ENCODE measurements around the gene PAF1. TPM values are rescaled to one million over a fixed set of nuclear protein-coding genes. Genes with fewer than 3 reads are reported as not detected.

Gene PAF1
- total and polyA plus RNA-seq, 2 of the 13 experiments (the other 11 are each of a cell fraction or from before 2014, with no cell fraction given), result 30.2 to 31.1 TPM

GRCh38 chr19:39377373-39378362 lies 13.2 kb downstream of the PAF1 start (continued):
- TF ChIP-seq PAXIP1 (CRISPR knock-in tag; conservative IDR thresholded peaks at IDR 0.05) (peak; percentile 62), ZBTB26 (CRISPR knock-in tag; IDR thresholded peaks at IDR 0.05; ENCODE audit: borderline replicate concordance) (peak; percentile 98), HNF4A (CRISPR knock-in tag; IDR thresholded peaks at IDR 0.05) (peak; percentile 69), ZNF33B (CRISPR knock-in tag; IDR thresholded peaks at IDR 0.05) (0 out of 2 replicates have a peak, but pooled peaks have one; percentile 45), ZBTB25 (CRISPR knock-in tag; IDR thresholded peaks at IDR 0.05) (no peak), ZNF563 (CRISPR knock-in tag; IDR thresholded peaks at IDR 0.05) (no peak), TFDP2 (CRISPR knock-in tag; IDR thresholded peaks at IDR 0.05) (no peak), NFIB (CRISPR knock-in tag; IDR thresholded peaks at IDR 0.05; ENCODE audit: borderline replicate concordance) (0 out of 2 replicates have a peak, but pooled peaks have one; percentile 54), ATF5 (CRISPR knock-in tag; IDR thresholded peaks at IDR 0.05; ENCODE audit: low read depth) (no peak), ZSCAN25 (CRISPR knock-in tag; IDR thresholded peaks at IDR 0.05) (no peak), BCL3 (CRISPR knock-in tag; IDR thresholded peaks at IDR 0.05) (no peak), ZFP1 (CRISPR knock-in tag; IDR thresholded peaks at IDR 0.05) (no peak), GTF3A (CRISPR knock-in tag; conservative IDR thresholded peaks at IDR 0.05) (no peak), KDM2A (CRISPR knock-in tag; IDR thresholded peaks at IDR 0.05; ENCODE audit: borderline replicate concordance, low read depth) (no peak), ZMYM4 (CRISPR knock-in tag; IDR thresholded peaks at IDR 0.05) (peak; percentile 12; the same call in 1 of the 2 replicates), HMG20B (CRISPR knock-in tag; conservative IDR thresholded peaks at IDR 0.05) (no peak), LCORL (IDR thresholded peaks at IDR 0.05) (no peak), LCORL (CRISPR knock-in tag; IDR thresholded peaks at IDR 0.05) (0 out of 2 replicates have a peak, but pooled peaks have one; percentile 32), MAZ (IDR thresholded peaks at IDR 0.05; ENCODE audit: borderline replicate concordance, low read depth, low read length) (no peak), MAZ (CRISPR knock-in tag; IDR thresholded peaks at IDR 0.05; ENCODE audit: low read depth) (no peak)

All from HepG2 (cell line).